Esophagus muscularis mucosa (tissue), 4 donors: ENCODE data around the gene MMP23B. TPM values are rescaled to one million over a fixed set of nuclear protein-coding genes. Genes with fewer than 3 reads are reported as not detected.

Experiments used
- DNase-seq: peaks from one replicate; pipeline ENCODE4 v3.0.0-alpha.2; 2017; ENCODE audit errors: extremely low spot score
- H3K27ac ChIP-seq, 4 donors: fragments of 200-600 bp; sonication (generic); replicated peaks in 1 of 4; 1 replicate in 3 of 4; 2 replicates in 1 of 4; pipeline ENCODE4 v1.5.1; 2016 to 2019; ENCODE audit warnings: mild to moderate bottlenecking in 1 of 4
- H3K27me3 ChIP-seq, 4 donors: fragments of 200-600 bp; sonication (generic); one replicate each; pipeline versions ENCODE4 v1.5.1 to v1.6.0; 2016 to 2019
- H3K36me3 ChIP-seq, 4 donors: fragments of 200-600 bp; sonication (generic); one replicate each; pipeline ENCODE4 v1.5.1; 2016 to 2019
- H3K4me1 ChIP-seq, 4 donors: fragments of 200-600 bp; sonication (generic); one replicate each; pipeline ENCODE4 v1.5.1; 2016 to 2019
- H3K4me3 ChIP-seq, 4 donors: fragments of 200-600 bp; sonication (generic); 1 replicate in 2 of 4; 2 replicates in 2 of 4; pipeline ENCODE4 v1.5.1; 2016 to 2019; ENCODE audit warnings: mild to moderate bottlenecking in 4 of 4, moderate library complexity in 1 of 4
- H3K9me3 ChIP-seq, 4 donors: fragments of 200-600 bp; sonication (generic); 1 replicate in 3 of 4; 2 replicates in 1 of 4; pipeline ENCODE4 v1.5.1; 2016 to 2019
- CTCF ChIP-seq, 3 experiments: fragments of 200-600 bp in 2 of 3; fragments of 450-650 bp in 1 of 3; sonication (generic) in 2 of 3; IDR thresholded peaks; one replicate each; pipeline ENCODE4 v1.5.1; 2017 to 2019; ENCODE audit warnings: antibody characterized with exemption in 3 of 3, mild to moderate bottlenecking in 2 of 3, moderate library complexity in 1 of 3
- EP300 ChIP-seq: sonication (generic); formaldehyde crosslinking; IDR thresholded peaks from one replicate; pipeline ENCODE4 v1.6.1; 2017; ENCODE audit warnings: antibody characterized with exemption
- POLR2A ChIP-seq: fragments of 450-650 bp; IDR thresholded peaks from one replicate; pipeline ENCODE4 v1.6.1; 2017; ENCODE audit warnings: antibody characterized with exemption, moderate library complexity, mild to moderate bottlenecking, low read depth
- POLR2AphosphoS5 ChIP-seq, 2 donors: sonication (generic); formaldehyde crosslinking; IDR thresholded peaks; one replicate each; pipeline ENCODE4 v1.6.1; 2017; ENCODE audit warnings: antibody characterized with exemption in 2 of 2
- WGBS: methylation state at CpG from one replicate; pipeline ENCODE4 v1.1.5; 2018; 5-methylcytosine and 5-hydroxymethylcytosine counted together
- intact Hi-C: fragments of 100-400 bp; cut with DNase I; formaldehyde crosslinking; loops from one replicate; pipeline ENCODE4 v1.15.1; 2023
- total RNA-seq, 4 donors: library from RNA; depleted of rRNA; stranded (reverse); fragments of >200 nt; gene quantifications; one replicate each; pipeline versions ENCODE4 v1.1.0 to v1.2.1, GENCODE V29; 2016

MMP23B gene
- total RNA-seq, 4 donors from 2014 or later, result 3.2 to 19.5 (median 14.0) TPM

DNA sequence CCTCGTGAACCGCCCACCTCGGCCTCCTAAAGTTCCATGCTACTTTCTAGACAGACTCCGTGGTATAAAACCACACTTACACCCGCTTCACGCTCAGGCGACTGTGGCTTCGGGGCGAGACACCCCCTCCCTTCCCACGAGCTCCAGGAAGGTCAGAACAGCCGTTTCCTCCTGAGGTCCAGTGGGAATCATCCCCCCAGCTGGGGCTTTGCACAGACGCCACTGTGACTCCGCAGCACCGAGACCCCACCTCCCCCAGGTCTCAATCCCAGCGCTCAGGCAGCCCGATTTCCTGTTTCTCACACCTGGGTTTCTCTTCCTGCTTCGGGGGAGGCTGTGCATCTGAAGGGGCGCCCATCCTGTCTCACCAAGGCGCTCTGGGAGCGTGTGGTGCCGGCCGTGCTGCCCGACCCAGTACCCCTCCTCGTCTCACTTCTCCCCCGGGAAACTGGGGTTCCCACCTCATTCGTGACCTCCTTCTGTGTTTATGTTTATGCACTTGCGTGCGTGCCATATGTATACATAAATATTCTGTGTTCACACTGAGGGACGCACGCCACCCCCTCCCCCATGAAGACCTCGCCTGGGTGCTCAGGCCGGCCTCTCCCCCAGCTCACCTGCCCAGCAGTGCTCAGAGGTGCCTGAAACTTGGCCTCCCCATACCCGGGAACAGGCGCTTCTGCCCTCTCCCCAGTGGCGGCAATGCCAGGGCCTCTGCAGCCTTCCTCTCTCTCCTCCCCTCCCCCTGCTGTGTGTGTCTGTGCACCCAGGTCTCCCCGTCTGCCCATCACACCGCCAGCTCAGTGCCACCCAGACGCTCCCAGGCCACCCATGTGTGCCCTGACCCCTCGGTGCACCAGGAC, 46.0 kb downstream of the MMP23B start:
- TF ChIP-seq CTCF (IDR thresholded peaks at IDR 0.05) (no peak), POLR2AphosphoS5 (IDR thresholded peaks at IDR 0.05) (no peak), EP300 (no peak), POLR2A (no peak)
- no peak for DNase-seq
- WGBS, result 68% methylated on average over 39 of the region's 39 CpGs
- intact Hi-C loops, result no loop called here
- Histone ChIP-seq H3K36me3 (peaks cover 4 to 20% (median 10%) of the 10 kb centered on the region in 4 donors), H3K27me3 (no peaks in the 10 kb centered on the region), H3K9me3 (no peaks in the 10 kb centered on the region), H3K27ac (no peak overlapping the region), H3K4me3 (no peak overlapping the region), H3K4me1 (peaks cover 11 to 35% (median 17%) of the 10 kb centered on the region in 4 donors)

- Histone ChIP-seq H3K4me3 (no peak overlapping the region), H3K27ac (no peak overlapping the region), H3K9me3 (no peaks in the 10 kb centered on the region), H3K36me3 (peaks cover 0 to 20% (median 7%) of the 10 kb centered on the region in 4 donors), H3K4me1 (peaks cover 11 to 43% (median 23%) of the 10 kb centered on the region in 4 donors), H3K27me3 (no peaks in the 10 kb centered on the region)
- DNase-seq, result no peak
- intact Hi-C loops, result no loop called here
- WGBS, result 74% methylated on average over 24 of the region's 24 CpGs
- TF ChIP-seq EP300 (no peak), POLR2AphosphoS5 (IDR thresholded peaks at IDR 0.05) (no peak), CTCF (IDR thresholded peaks at IDR 0.05) (no peak), POLR2A (no peak)
These were observed 46.8 kb downstream of the MMP23B start for GRCh38 chr1:1678581-1679380.

- TF ChIP-seq EP300, result no peak
- no peak for TF ChIP-seq POLR2A
- TF ChIP-seq POLR2AphosphoS5 (IDR thresholded peaks at IDR 0.05), result no peak
- Histone ChIP-seq H3K4me3 (no peak overlapping the region), H3K27ac (no peak overlapping the region), H3K36me3 (peaks cover 0 to 14% (median 4%) of the 10 kb centered on the region in 4 donors), H3K4me1 (peaks cover 11 to 54% (median 24%) of the 10 kb centered on the region in 4 donors), H3K9me3 (no peaks in the 10 kb centered on the region), H3K27me3 (no peaks in the 10 kb centered on the region)
- no peak for DNase-seq
- WGBS, result 92% methylated on average over 32 of the region's 32 CpGs
- intact Hi-C loops, result no loop called here
These were observed 48.3 kb downstream of the MMP23B start for GRCh38 chr1:1680031-1680911.

DNA sequence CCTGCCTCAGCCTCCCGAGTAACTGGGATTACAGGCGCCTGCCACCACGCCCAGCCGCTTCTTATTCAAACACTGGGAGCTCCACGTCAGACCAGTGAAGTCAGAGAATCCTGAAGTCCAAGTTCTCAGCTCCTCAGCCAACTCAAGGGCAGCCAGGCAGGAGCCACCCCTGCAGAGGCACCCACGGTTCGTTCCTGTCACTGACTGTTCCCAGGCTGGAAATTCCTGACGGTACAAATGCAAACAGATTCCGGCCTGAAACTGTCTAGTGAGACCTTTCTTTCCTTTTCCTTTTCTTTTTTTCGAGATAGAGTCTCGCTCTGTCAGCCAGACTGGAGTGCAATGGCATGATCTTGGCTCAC, 48.9 kb downstream of the MMP23B start:
- Histone ChIP-seq H3K9me3 (no peaks in the 10 kb centered on the region), H3K27me3 (no peaks in the 10 kb centered on the region), H3K27ac (no peak overlapping the region), H3K4me1 (peaks cover 11 to 60% (median 28%) of the 10 kb centered on the region in 4 donors), H3K4me3 (no peak overlapping the region), H3K36me3 (peaks cover 0 to 13% (median 4%) of the 10 kb centered on the region in 4 donors)
- no peak for DNase-seq
- intact Hi-C loops, result no loop called here
- 79% methylated on average over 11 of the region's 11 CpGs for WGBS
- TF ChIP-seq POLR2A (no peak), POLR2AphosphoS5 (IDR thresholded peaks at IDR 0.05) (no peak), EP300 (no peak), CTCF (IDR thresholded peaks at IDR 0.05) (no peak)
